GM10266 (cell line): Measurements from ENCODE around the gene PNMA5.
"Not testable (repeated sequence)": the region's sequence is repeated elsewhere in the genome, so short reads cannot be mapped to it uniquely, and the experiment has no call there.

Experiments
- DNase-seq: peaks from one replicate; pipeline ENCODE4 v3.0.0; 2012; ENCODE audit errors: extremely low spot score
- TF ChIP-seq, protein P1 (sequence below): IDR thresholded peaks from 2 replicates; pipeline ENCODE4 v1.5.1; 2012; ENCODE audit warnings: mild to moderate bottlenecking, low read depth; ENCODE audit not compliant: control insufficient read depth, insufficient read depth; ENCODE audit errors: missing control alignments

Gene PNMA5

DNA sequence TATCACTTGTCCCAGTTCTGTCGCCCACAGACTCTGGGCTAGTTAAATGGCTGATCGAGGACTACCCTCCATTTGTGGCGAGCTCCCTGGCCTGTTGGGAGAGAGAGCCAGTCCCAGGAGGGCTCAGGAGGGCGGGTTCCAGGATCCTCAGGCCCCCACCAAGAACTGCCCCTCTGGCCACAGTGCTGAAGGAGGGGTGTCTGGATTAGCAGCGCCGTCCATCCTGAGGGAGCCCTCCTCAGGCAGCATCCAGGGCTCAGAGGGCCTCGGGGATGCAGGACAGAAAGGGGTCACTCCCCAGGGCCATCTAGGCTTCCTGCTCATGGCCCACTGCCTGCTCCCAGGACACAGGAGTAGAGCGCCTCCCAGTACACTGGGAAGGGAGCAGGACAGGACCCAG, 6.1 kb downstream of the PNMA5 start:
- TF ChIP-seq, protein P1, sequence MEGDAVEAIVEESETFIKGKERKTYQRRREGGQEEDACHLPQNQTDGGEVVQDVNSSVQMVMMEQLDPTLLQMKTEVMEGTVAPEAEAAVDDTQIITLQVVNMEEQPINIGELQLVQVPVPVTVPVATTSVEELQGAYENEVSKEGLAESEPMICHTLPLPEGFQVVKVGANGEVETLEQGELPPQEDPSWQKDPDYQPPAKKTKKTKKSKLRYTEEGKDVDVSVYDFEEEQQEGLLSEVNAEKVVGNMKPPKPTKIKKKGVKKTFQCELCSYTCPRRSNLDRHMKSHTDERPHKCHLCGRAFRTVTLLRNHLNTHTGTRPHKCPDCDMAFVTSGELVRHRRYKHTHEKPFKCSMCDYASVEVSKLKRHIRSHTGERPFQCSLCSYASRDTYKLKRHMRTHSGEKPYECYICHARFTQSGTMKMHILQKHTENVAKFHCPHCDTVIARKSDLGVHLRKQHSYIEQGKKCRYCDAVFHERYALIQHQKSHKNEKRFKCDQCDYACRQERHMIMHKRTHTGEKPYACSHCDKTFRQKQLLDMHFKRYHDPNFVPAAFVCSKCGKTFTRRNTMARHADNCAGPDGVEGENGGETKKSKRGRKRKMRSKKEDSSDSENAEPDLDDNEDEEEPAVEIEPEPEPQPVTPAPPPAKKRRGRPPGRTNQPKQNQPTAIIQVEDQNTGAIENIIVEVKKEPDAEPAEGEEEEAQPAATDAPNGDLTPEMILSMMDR: no peak
- no peak for DNase-seq

GRCh38 chrX:152987156-152987555, 6.8 kb downstream of the PNMA5 start:
- not testable (repeated sequence) for DNase-seq

DNA sequence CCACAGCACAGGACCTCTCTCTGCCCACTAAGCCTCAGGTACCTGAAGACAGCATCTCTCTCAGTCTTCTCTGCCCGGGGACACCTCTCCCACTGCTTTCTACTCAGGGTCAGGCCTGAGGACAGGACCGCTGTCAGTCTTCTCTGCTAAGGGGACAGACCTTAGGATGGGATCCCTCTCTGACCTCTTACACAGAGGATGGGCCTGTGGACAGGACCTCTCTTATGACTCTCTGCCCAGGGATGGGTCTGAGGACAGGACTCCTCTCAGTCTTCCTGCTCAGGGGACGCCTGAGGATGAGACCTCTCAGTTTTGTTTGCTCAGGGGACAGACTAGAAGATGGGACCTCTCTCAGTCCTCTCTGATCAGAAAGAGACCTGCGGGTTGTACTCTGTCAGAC, 8.5 kb downstream of the PNMA5 start:
- not testable (repeated sequence) for DNase-seq

- no peak for DNase-seq
- TF ChIP-seq, protein P1: no peak
These were observed 25.7 kb downstream of the PNMA5 start for GRCh38 chrX:152968193-152968592.

DNA sequence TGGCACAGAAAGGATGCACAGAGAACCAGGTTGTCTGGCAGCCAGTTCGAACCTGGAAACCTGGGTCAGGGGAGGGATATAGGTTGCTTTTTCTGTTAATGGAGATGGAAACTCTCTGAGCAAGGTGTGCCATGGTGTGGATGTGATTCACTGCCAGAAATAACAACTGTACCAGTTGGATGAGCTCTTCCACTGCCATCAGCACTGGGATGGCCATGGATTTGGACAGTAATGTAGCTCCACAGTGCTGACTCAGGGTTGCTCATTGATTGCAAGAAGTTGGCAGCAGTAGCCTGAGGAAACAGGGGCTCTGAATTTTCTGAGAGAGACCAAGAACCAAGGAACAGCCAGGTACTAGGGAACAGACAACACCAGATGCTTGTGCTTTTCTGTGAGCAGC, 33.8 kb downstream of the PNMA5 start:
- TF ChIP-seq, protein P1: no peak
- no peak for DNase-seq

- DNase-seq: no peak
- TF ChIP-seq, protein P1: no peak
These were observed 34.3 kb downstream of the PNMA5 start for GRCh38 chrX:152959626-152960025.

DNA sequence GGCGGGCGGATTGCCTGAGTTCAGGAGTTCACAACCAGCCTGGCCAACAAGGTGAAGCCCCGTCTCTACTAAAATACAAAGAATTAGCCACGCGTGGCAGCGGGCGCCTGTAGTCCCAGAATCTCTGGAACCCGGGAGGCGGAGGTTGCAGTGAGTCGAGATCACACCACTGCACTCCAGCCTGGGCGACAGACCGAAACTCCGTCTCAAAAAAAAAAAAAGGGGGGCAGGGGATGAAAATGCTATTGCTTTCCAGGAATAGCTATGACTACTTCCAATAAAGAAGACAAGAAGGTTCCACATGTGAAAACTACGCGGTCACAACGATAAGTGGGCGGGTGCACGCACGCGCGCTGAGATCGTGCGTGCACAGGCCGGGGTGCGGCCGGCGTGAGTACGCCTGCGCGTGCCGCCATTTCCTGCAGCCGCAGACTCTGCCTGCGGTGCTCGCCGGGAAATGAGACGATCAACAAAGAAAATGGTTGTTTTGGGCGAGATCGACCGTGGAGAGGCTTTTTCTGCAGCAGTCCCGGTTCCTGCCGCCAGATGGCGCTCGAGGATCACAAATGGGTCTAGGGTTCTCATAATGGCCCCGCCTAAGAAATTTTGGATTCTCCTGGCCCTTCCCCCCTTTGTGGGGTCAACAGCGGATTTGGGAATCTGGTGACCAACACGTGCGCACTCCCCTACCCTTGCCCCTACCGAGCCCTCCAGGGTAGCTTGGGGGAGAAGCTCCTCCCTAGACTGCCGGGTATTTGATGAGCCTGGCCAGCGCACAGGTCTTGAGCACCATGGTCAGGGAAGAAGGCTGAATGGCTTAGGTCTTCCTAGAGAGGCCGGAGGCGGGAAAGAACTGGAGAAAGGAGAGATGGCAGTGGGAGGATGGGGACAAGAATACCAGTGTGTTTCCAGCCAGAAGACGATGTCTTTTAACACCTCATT, 35.1 kb downstream of the PNMA5 start:
- TF ChIP-seq, protein P1: peak; percentile 82

DNA sequence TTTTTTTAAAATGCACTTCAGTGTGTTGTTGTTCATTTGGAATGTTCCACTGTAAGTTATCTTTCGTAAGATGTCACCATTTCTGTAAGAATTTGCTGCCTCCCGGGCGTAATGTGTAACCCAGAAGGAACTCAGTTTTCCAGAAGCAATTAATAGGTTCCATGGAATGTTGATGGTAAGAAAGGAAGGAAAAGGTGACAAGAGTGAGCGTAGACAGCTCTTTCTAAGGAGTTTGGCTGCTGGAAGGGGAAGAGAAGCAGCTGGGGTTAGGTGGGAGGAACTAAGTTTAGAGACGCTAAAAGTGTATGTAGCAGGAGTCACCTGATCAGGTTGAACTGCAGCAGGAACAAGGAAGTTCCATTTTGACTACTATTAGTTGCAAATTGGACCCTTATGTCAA, 35.9 kb downstream of the PNMA5 start:
- TF ChIP-seq, protein P1: no peak
- no peak for DNase-seq

More for the DNA sequence above, 35.1 kb downstream of the PNMA5 start:
- DNase-seq: peak; percentile 68
